Mammary epithelial cell (primary cell): Measurements from ENCODE around the gene LTBP2.

Experiments used
- CTCF ChIP-seq, 2 donors: IDR thresholded peaks in 1 of 2; conservative IDR thresholded peaks in 1 of 2; 2 replicates each; pipeline ENCODE4 v1.5.1; 2011 to 2012; ENCODE audit warnings: inconsistent platforms in 2 of 2, low read length in 2 of 2, mild to moderate bottlenecking in 2 of 2, control low read depth in 1 of 2, low read depth in 1 of 2; ENCODE audit not compliant: insufficient read depth in 1 of 2; ENCODE audit errors: extremely low read depth in 1 of 2
- EZH2 ChIP-seq: IDR thresholded peaks from 2 replicates; pipeline ENCODE4 v1.6.1; 2012; ENCODE audit warnings: low read length, inconsistent platforms, borderline replicate concordance

DNA sequence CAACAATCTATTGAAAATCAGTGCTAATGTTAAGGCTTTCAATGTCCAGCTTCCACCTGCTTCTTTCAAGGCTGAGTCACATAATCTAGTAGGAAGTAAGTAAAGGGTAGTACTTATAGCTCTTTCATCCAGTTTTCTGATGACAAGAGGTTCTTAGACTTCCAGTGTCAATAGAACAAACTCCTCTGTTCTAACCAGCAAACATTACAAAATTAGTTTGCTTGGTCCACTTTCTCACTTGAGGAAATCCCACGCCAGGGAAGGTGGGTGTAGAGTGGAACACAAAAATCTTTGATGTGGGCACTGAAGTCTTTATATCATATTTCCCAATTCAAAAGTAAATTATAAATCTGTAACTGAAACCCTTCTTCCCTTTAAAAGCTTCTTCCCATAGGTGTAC lies 121.6 kb downstream of the LTBP2 start:
- TF ChIP-seq CTCF (conservative IDR thresholded peaks at IDR 0.05 in 1 of 2, IDR thresholded peaks at IDR 0.05 in 1 of 2; ENCODE audit: extremely low read depth in 1 of 2, insufficient read depth in 1 of 2, low read depth in 1 of 2, low read length in 2 of 2), result no peak
- TF ChIP-seq EZH2, result no peak
